Measurements from ENCODE around the gene DUSP1.
"Not testable (repeated sequence)": the region's sequence is repeated elsewhere in the genome, so short reads cannot be mapped to it uniquely, and the experiment has no call there.

Gene DUSP1

GRCh38 chr5:172815631-172816030 is 44.6 kb upstream of the DUSP1 start:
- Histone ChIP-seq H3K9ac (ENCODE audit: low read length) (no peak overlapping the region), H3K36me3 (ENCODE audit: low read length) (no peaks in the 10 kb centered on the region), H3K4me2 (ENCODE audit: low read depth, low read length, poor library complexity, severe bottlenecking) (no peak overlapping the region), H2AFZ (ENCODE audit: low read depth, low read length, severe bottlenecking) (no peak overlapping the region), H3K9me2 (replicated peaks; ENCODE audit: insufficient read depth, low read length) (no peaks in the 10 kb centered on the region), H3K27me3 (ENCODE audit: low read length) (no peaks in the 10 kb centered on the region), H3K27ac (ENCODE audit: low read depth, low read length) (no peak overlapping the region), H4K20me1 (ENCODE audit: low read depth, low read length) (no peaks in the 10 kb centered on the region), H3F3A (ENCODE audit: insufficient read depth) (no peaks in the 10 kb centered on the region), H3K9me3 (ENCODE audit: insufficient read depth, low read length) (no peaks in the 10 kb centered on the region), H3K4me3 (ENCODE audit: insufficient read depth, low read length, poor library complexity, severe bottlenecking) (no peak overlapping the region), H3K79me2 (ENCODE audit: insufficient read depth, low read length) (no peaks in the 10 kb centered on the region)
- no peak for TF ChIP-seq EZH2phosphoT487 (conservative IDR thresholded peaks at IDR 0.05; ENCODE audit: low read length)
- TF ChIP-seq CTCF (IDR thresholded peaks at IDR 0.05; ENCODE audit: insufficient read depth, low read length, poor library complexity, severe bottlenecking): no peak

GRCh38 chr5:172810996-172811395 is 40.0 kb upstream of the DUSP1 start:
- H3K27ac ChIP-seq (ENCODE audit: low read depth, low read length); H3K27me3 ChIP-seq (ENCODE audit: low read length); H3F3A ChIP-seq (ENCODE audit: insufficient read depth); H2AFZ ChIP-seq (ENCODE audit: low read depth, low read length, severe bottlenecking); H3K4me2 ChIP-seq (ENCODE audit: low read depth, low read length, poor library complexity, severe bottlenecking); H3K9ac ChIP-seq (ENCODE audit: low read length); H3K79me2 ChIP-seq (ENCODE audit: insufficient read depth, low read length); H3K4me3 ChIP-seq (ENCODE audit: insufficient read depth, low read length, poor library complexity, severe bottlenecking); H4K20me1 ChIP-seq (ENCODE audit: low read depth, low read length); H3K9me2 ChIP-seq (replicated peaks; ENCODE audit: insufficient read depth, low read length); H3K9me3 ChIP-seq (ENCODE audit: insufficient read depth, low read length); H3K36me3 ChIP-seq (ENCODE audit: low read length): not testable (repeated sequence)

- no peak for TF ChIP-seq EZH2phosphoT487 (conservative IDR thresholded peaks at IDR 0.05; ENCODE audit: low read length)
- TF ChIP-seq CTCF (IDR thresholded peaks at IDR 0.05; ENCODE audit: insufficient read depth, low read length, poor library complexity, severe bottlenecking): no peak
- Histone ChIP-seq H3K9me3 (ENCODE audit: insufficient read depth, low read length) (no peaks in the 10 kb centered on the region), H3K27me3 (ENCODE audit: low read length) (no peaks in the 10 kb centered on the region), H3K9me2 (replicated peaks; ENCODE audit: insufficient read depth, low read length) (no peaks in the 10 kb centered on the region), H3F3A (ENCODE audit: insufficient read depth) (no peaks in the 10 kb centered on the region), H3K4me3 (ENCODE audit: insufficient read depth, low read length, poor library complexity, severe bottlenecking) (no peak overlapping the region), H4K20me1 (ENCODE audit: low read depth, low read length) (no peaks in the 10 kb centered on the region), H3K36me3 (ENCODE audit: low read length) (no peaks in the 10 kb centered on the region), H3K79me2 (ENCODE audit: insufficient read depth, low read length) (no peaks in the 10 kb centered on the region), H2AFZ (ENCODE audit: low read depth, low read length, severe bottlenecking) (no peak overlapping the region), H3K27ac (ENCODE audit: low read depth, low read length) (no peak overlapping the region), H3K9ac (ENCODE audit: low read length) (no peak overlapping the region), H3K4me2 (ENCODE audit: low read depth, low read length, poor library complexity, severe bottlenecking) (no peak overlapping the region)
Measured at GRCh38 chr5:172809774-172810173, 38.8 kb upstream of the DUSP1 start.

GRCh38 chr5:172807766-172808311 is 36.8 kb upstream of the DUSP1 start:
- no peaks in the 10 kb centered on the region for H3K9me3 ChIP-seq (ENCODE audit: insufficient read depth, low read length)
- H3K27ac ChIP-seq (ENCODE audit: low read depth, low read length): no peak overlapping the region
- H3K4me2 ChIP-seq (ENCODE audit: low read depth, low read length, poor library complexity, severe bottlenecking): no peak overlapping the region
- TF ChIP-seq CTCF (IDR thresholded peaks at IDR 0.05; ENCODE audit: insufficient read depth, low read length, poor library complexity, severe bottlenecking) (no peak), EZH2phosphoT487 (conservative IDR thresholded peaks at IDR 0.05; ENCODE audit: low read length) (no peak)
- no peaks in the 10 kb centered on the region for H4K20me1 ChIP-seq (ENCODE audit: low read depth, low read length)
- no peak overlapping the region for H3K9ac ChIP-seq (ENCODE audit: low read length)
- no peaks in the 10 kb centered on the region for H3K36me3 ChIP-seq (ENCODE audit: low read length)
- H3K27me3 ChIP-seq (ENCODE audit: low read length): no peaks in the 10 kb centered on the region
- H2AFZ ChIP-seq (ENCODE audit: low read depth, low read length, severe bottlenecking): no peak overlapping the region
- H3K4me3 ChIP-seq (ENCODE audit: insufficient read depth, low read length, poor library complexity, severe bottlenecking): no peak overlapping the region
- no peaks in the 10 kb centered on the region for H3F3A ChIP-seq (ENCODE audit: insufficient read depth)
- no peaks in the 10 kb centered on the region for H3K79me2 ChIP-seq (ENCODE audit: insufficient read depth, low read length)
- no peaks in the 10 kb centered on the region for H3K9me2 ChIP-seq (replicated peaks; ENCODE audit: insufficient read depth, low read length)

Data from SU-DHL-6 (cell line).